Type B pancreatic cell (in vitro differentiated cells): ENCODE measurements around the gene SYT17. TPM values are rescaled to one million over a fixed set of nuclear protein-coding genes. Genes with fewer than 3 reads are reported as not detected.
A peak's percentile ranks its signal among the peaks of the same experiment; 100 is the strongest.

Source experiments
- DNase-seq: peaks from one replicate; pipeline ENCODE4 v3.0.0; 2021; ENCODE audit warnings: mixed read lengths; ENCODE audit not compliant: unreplicated experiment; ENCODE audit errors: extremely low spot score
- H3K27ac Mint-ChIP-seq: 2 replicates; pipeline ENCODE4 v1.8.0; 2021; ENCODE audit warnings: mild to moderate bottlenecking, mixed read lengths
- H3K27me3 Mint-ChIP-seq: 2 replicates; pipeline ENCODE4 v1.8.0; 2021; ENCODE audit warnings: mixed read lengths
- H3K36me3 Mint-ChIP-seq: 2 replicates; pipeline ENCODE4 v1.8.0; 2021; ENCODE audit warnings: mixed read lengths
- H3K4me1 Mint-ChIP-seq: one replicate; pipeline ENCODE4 v1.8.0; 2021; ENCODE audit warnings: mixed read lengths; ENCODE audit not compliant: unreplicated experiment
- H3K4me3 Mint-ChIP-seq: 2 replicates; pipeline ENCODE4 v1.8.0; 2021; ENCODE audit warnings: mild to moderate bottlenecking, mixed read lengths
- H3K9me3 Mint-ChIP-seq: 2 replicates; pipeline ENCODE4 v1.8.0; 2021; ENCODE audit warnings: mixed read lengths
- CTCF ChIP-seq: fragments of 200-600 bp; sonication (generic); conservative IDR thresholded peaks from 2 replicates; pipeline ENCODE4 v1.5.0; 2021; ENCODE audit warnings: antibody characterized with exemption, mild to moderate bottlenecking
- total RNA-seq: library from RNA; stranded (reverse); gene quantifications from 2 replicates; pipeline ENCODE4 v1.2.1, GENCODE V29; 2021; ENCODE audit warnings: low replicate concordance

The SYT17 gene
- total RNA-seq, 1 donor from 2014 or later, result 10.7 TPM

GRCh38 chr16:19164285-19164684 is 3.8 kb upstream of the SYT17 start:
- Mint-ChIP-seq H3K9me3 (peaks cover 5% of the 10 kb centered on the region), H3K4me1 (peaks cover under 1% of the 10 kb centered on the region), H3K36me3 (no peaks in the 10 kb centered on the region), H3K27ac (peak overlapping the region; percentile 96), H3K27me3 (peaks cover 15% of the 10 kb centered on the region), H3K4me3 (no peak overlapping the region)
- no peak for DNase-seq
- no peak for TF ChIP-seq CTCF

GRCh38 chr16:19165101-19165500 is 2.9 kb upstream of the SYT17 start:
- Mint-ChIP-seq H3K27ac (peak overlapping the region; percentile 96), H3K9me3 (peaks cover 5% of the 10 kb centered on the region), H3K27me3 (peaks cover 23% of the 10 kb centered on the region), H3K36me3 (no peaks in the 10 kb centered on the region), H3K4me1 (peaks cover 5% of the 10 kb centered on the region), H3K4me3 (peak overlapping the region; percentile 72)
- no peak for DNase-seq
- TF ChIP-seq CTCF, result no peak

GRCh38 chr16:19166500-19166899 is 1.5 kb upstream of the SYT17 start:
- H3K4me3 Mint-ChIP-seq, result no peak overlapping the region
- peaks cover 34% of the 10 kb centered on the region for H3K27me3 Mint-ChIP-seq
- peaks cover 5% of the 10 kb centered on the region for H3K4me1 Mint-ChIP-seq
- no peak for DNase-seq
- peaks cover 5% of the 10 kb centered on the region for H3K9me3 Mint-ChIP-seq
- no peak for TF ChIP-seq CTCF
- no peak overlapping the region for H3K27ac Mint-ChIP-seq
- H3K36me3 Mint-ChIP-seq, result no peaks in the 10 kb centered on the region

DNA sequence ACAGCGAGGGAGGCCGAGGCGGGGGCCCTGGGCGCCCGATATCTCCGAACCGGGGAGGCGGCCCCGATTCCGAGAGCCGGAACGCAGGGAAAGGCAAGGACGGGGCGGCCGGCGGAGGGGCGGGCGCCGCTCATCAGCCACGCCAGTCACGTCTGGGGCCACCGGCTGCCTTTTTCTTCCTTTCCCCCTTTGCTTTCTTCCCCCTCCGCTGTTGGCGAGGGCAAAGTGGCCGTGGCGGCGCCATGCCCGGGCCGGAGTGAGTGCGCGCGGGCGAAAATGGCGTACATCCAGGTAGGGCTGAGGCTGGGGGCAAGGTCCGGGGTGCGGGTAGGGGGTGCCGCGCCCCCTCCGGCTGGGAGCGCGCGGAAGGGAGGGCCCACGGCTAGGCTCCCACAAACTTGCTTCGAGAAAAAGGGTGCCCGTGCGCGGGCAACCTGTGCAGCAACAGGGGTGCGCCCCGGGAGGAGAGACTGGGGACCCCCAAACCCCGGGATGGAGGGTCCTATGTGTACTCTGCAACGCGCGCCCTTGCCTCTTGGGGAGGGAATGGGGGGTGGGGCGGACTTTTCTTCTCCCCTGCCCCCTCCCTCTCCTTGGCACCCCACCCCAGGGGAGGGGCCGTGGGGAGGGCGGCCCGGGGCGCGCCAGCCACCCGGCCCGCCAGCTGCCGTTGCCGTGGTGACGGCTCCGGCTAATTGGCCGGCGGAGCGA is 486 bp downstream of the SYT17 start:
- Mint-ChIP-seq H3K27me3 (peaks cover 45% of the 10 kb centered on the region), H3K27ac (no peak overlapping the region), H3K36me3 (no peaks in the 10 kb centered on the region), H3K9me3 (peaks cover under 1% of the 10 kb centered on the region), H3K4me3 (peak overlapping the region; percentile 85), H3K4me1 (peaks cover 5% of the 10 kb centered on the region)
- no peak for DNase-seq
- no peak for TF ChIP-seq CTCF

DNA sequence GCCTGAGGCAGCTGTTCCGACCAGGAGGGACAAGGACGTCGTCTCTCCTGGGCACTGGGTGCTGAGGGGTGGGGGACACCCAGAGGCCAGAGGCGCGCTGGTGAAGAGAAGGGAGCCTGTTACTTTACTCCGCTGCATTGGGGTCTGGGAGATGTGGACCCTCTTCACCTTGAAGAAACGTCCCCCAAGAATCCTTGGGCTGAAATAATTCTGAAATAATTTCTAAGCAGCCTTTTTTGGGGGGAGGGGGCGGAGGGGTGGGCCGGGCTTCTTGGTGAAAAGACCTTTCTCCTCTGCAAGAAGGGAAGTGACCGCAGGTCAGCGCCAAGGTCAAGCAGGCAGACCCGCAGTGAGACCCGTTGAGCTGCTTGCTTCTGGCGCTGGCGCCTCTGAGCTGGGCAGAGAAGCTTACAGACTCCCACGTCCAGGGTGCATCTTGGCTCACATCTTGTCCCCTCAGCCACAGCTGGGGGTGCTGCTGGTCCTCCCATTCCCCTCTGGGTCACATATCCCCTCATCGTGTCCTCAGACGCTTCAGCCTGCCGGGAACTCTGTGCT is 1.1 kb downstream of the SYT17 start:
- Mint-ChIP-seq H3K36me3 (no peaks in the 10 kb centered on the region), H3K4me1 (peaks cover 5% of the 10 kb centered on the region), H3K9me3 (no peaks in the 10 kb centered on the region), H3K4me3 (peak overlapping the region; percentile 83), H3K27me3 (peaks cover 48% of the 10 kb centered on the region), H3K27ac (peak overlapping the region; percentile 76)
- no peak for TF ChIP-seq CTCF
- DNase-seq, result no peak
